GM11168 (cell line): Measurements from ENCODE around the gene CERK.

Source experiments
- in situ Hi-C: fragments of 300-500 bp; cut with MboI; formaldehyde crosslinking; loops from one replicate; pipeline ENCODE4 v1.12.0; 2022; ENCODE audit warnings: low sequenced_read_pairs; ENCODE audit not compliant: unreplicated experiment

CERK gene

GRCh38 chr22:46707827-46708570, 30.1 kb downstream of the CERK start:
- in situ Hi-C loops: no loop called here

- in situ Hi-C loops: no loop called here
Observed at GRCh38 chr22:46707305-46707704, 30.7 kb downstream of the CERK start.

GRCh38 chr22:46706060-46706459, 32.0 kb downstream of the CERK start:
- in situ Hi-C loops: no loop called here

GRCh38 chr22:46703996-46704370, 34.1 kb downstream of the CERK start:
- in situ Hi-C loops: no loop called here

- in situ Hi-C loops: no loop called here
Observed at GRCh38 chr22:46703171-46703995, 34.7 kb downstream of the CERK start.

GRCh38 chr22:46701262-46701661, 36.8 kb downstream of the CERK start:
- in situ Hi-C loops: no loop called here

GRCh38 chr22:46699091-46699490, 39.0 kb downstream of the CERK start:
- in situ Hi-C loops: no loop called here

- in situ Hi-C loops: no loop called here
Observed at GRCh38 chr22:46697811-46698515, 40.1 kb downstream of the CERK start.

GRCh38 chr22:46696614-46697013, 41.4 kb downstream of the CERK start:
- in situ Hi-C loops: no loop called here

GRCh38 chr22:46696229-46696518, 41.9 kb downstream of the CERK start:
- in situ Hi-C loops: no loop called here

- in situ Hi-C loops: no loop called here
Observed at GRCh38 chr22:46695346-46696228, 42.5 kb downstream of the CERK start.

GRCh38 chr22:46694416-46695170, 43.5 kb downstream of the CERK start:
- in situ Hi-C loops: no loop called here

GRCh38 chr22:46693634-46694415, 44.2 kb downstream of the CERK start:
- in situ Hi-C loops: no loop called here

GRCh38 chr22:46691571-46691970, 46.5 kb downstream of the CERK start:
- in situ Hi-C loops: no loop called here

GRCh38 chr22:46690146-46690545, 47.9 kb downstream of the CERK start:
- in situ Hi-C loops: no loop called here

GRCh38 chr22:46688949-46689348, 49.1 kb downstream of the CERK start:
- in situ Hi-C loops: no loop called here

GRCh38 chr22:46687460-46687859, 50.6 kb downstream of the CERK start:
- in situ Hi-C loops: no loop called here

- in situ Hi-C loops: no loop called here
Observed at GRCh38 chr22:46687048-46687444, 51.0 kb downstream of the CERK start.
